Stimulated activated CD8-positive, alpha-beta memory T cell treated with anti-CD3 and anti-CD28 coated beads, Interleukin-4, amount 100 ng/mL, for 48 hours (primary cell): ENCODE results near the gene LAGE3.

Source experiments
- DNase-seq: peaks from one replicate; pipeline ENCODE4 v3.0.0-alpha.2; 2020

LAGE3 gene

GRCh38 chrX:154473683-154474082 is 5.4 kb downstream of the LAGE3 start:
- DNase-seq: no peak

- DNase-seq: no peak
Measured at GRCh38 chrX:154472685-154473632, 6.1 kb downstream of the LAGE3 start.

GRCh38 chrX:154471839-154472684 is 7.0 kb downstream of the LAGE3 start:
- DNase-seq: no peak

GRCh38 chrX:154470914-154471568 is 8.0 kb downstream of the LAGE3 start:
- no peak for DNase-seq

- no peak for DNase-seq
Measured at GRCh38 chrX:154470434-154470833, 8.6 kb downstream of the LAGE3 start.

GRCh38 chrX:154469880-154470279 is 9.2 kb downstream of the LAGE3 start:
- no peak for DNase-seq

GRCh38 chrX:154469114-154469513 is 10.0 kb downstream of the LAGE3 start:
- no peak for DNase-seq

- DNase-seq: no peak
Measured at GRCh38 chrX:154468217-154468616, 10.9 kb downstream of the LAGE3 start.

GRCh38 chrX:154467556-154467955 is 11.5 kb downstream of the LAGE3 start:
- DNase-seq: no peak

- DNase-seq: no peak
Measured at GRCh38 chrX:154466907-154467306, 12.2 kb downstream of the LAGE3 start.

- DNase-seq: no peak
Measured at GRCh38 chrX:154466036-154466435, 13.0 kb downstream of the LAGE3 start.

- DNase-seq: no peak
Measured at GRCh38 chrX:154465601-154466000, 13.5 kb downstream of the LAGE3 start.

GRCh38 chrX:154464806-154465365 is 14.2 kb downstream of the LAGE3 start:
- no peak for DNase-seq

- no peak for DNase-seq
Measured at GRCh38 chrX:154463611-154464220, 15.4 kb downstream of the LAGE3 start.

GRCh38 chrX:154462396-154462795 is 16.7 kb downstream of the LAGE3 start:
- no peak for DNase-seq

- no peak for DNase-seq
Measured at GRCh38 chrX:154460326-154460725, 18.8 kb downstream of the LAGE3 start.

- no peak for DNase-seq
Measured at GRCh38 chrX:154459832-154460231, 19.2 kb downstream of the LAGE3 start.

- DNase-seq: peak; percentile 29
Measured at GRCh38 chrX:154458954-154459778, 19.9 kb downstream of the LAGE3 start.

- peak; percentile 68 for DNase-seq
Measured at GRCh38 chrX:154458116-154458953, 20.7 kb downstream of the LAGE3 start, which contains the start of gene PLXNA3. Gene PLXNA3, plus strand, starts transcription at chrX:154458281. Its CDS starts 1,903 bp downstream, at chrX:154460184.

GRCh38 chrX:154457491-154458115 is 21.5 kb downstream of the LAGE3 start:
- peak; percentile 58 for DNase-seq
